ENCODE data around the gene PDE5A. TPM values are rescaled to one million over a fixed set of nuclear protein-coding genes. Genes with fewer than 3 reads are reported as not detected.

The PDE5A gene
- total RNA-seq, 1 donor from 2014 or later: 7.6 TPM

DNA sequence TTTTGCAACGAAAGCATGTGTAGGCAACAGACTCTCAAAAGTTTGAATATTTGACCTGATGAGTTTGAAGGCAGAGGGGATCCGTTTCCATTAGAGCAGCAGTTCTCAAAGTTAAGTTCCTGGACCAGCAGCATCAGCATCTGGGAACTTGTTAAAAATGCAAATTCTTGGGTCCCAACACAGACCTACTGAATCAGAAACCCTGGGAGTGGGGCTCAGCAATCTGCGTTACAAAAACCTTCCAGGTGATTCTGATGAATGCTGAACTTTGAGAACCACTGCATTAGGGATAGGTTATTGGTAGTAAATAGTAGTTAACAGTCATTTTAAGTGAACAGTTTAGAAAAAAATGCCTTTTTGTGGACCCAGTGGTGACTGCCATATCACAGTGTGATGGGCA, 98.8 kb downstream of the PDE5A start:
- intact Hi-C loops (cut with micrococcal nuclease): no loop called here
- DNase-seq (no peak), ATAC-seq (no peak)

DNA sequence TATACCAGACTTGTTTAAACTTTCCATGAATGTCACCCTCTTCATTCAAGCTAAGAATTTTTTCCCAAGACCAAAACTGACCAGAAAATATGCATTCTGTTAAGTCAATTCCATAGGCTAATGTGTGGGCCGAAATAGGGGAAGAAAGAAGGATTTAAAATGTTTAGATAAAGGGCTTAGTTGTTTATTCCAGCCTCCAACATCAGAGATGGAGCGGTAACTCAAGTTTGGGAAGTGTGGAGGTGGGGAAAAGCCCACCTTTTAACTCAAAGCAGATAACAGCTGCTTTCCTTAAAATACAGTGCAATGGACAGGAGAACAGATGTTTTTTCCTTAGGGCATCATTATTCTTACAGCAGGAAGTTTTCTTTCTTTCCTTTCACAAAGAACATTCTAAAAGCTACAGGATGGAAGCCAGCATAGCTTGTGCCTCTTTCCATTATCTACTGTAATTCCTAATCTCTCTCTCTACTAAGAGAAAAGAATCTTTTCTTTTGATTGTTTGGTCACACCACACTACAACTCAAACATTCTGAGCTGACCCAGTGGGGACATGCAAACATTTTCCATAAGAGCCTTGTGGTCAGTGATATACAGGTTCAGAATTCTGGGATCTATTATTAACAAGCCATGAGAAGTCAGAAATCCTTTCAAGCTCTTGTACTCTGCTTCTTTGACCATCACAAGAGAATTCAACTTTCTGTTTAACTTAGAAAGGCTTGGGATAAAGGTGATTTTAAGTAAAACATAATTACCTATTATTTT, 101.6 kb downstream of the PDE5A start:
- intact Hi-C loops (cut with micrococcal nuclease): no loop called here
- DNase-seq (no peak), ATAC-seq (no peak)

DNA sequence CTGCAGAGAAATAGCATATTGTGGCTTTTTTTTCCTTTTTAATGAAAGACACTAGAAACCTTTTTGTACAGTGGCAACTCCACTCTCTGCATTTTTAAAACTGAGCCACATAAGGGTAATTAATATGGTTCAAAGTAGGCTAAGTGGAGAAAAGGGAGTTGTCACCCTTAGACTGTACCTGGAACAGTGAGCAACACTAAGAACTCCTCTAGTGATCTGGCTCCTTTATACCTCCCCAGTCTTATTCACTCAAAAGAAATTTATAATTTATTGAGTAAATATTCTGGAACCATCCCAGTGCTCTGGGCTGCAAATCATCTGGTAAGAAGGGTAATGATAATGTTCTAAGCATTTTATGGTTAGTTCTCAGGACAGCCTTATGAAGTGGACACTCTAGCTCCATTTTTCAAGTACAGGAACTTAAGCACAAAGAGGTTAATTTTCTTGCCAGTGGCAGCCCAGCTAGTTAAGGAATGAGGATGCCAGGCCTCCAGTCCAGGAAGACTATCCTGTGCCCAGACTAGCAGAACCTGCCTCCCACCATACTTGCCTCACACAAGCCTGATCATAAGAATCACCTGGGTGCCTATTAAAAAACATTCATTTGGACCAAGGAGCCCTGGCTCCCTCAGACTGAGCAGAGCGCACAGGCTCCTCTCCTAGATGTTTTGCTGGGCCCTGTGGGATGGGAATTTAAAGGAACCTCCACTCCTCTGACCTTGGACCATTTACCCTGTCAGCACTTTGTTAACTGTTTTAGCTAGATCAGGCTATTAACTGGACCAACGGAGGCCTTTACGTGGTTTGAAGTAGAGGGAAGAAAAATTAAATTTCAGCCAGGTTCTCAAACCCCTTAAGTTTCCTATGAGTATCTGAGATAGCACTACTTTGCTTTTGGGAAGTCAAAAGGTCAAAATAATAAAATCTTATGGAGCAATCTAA, 102.6 kb downstream of the PDE5A start:
- intact Hi-C loops (cut with micrococcal nuclease): no loop called here
- ATAC-seq: peak; percentile 26
- no peak for DNase-seq

DNA sequence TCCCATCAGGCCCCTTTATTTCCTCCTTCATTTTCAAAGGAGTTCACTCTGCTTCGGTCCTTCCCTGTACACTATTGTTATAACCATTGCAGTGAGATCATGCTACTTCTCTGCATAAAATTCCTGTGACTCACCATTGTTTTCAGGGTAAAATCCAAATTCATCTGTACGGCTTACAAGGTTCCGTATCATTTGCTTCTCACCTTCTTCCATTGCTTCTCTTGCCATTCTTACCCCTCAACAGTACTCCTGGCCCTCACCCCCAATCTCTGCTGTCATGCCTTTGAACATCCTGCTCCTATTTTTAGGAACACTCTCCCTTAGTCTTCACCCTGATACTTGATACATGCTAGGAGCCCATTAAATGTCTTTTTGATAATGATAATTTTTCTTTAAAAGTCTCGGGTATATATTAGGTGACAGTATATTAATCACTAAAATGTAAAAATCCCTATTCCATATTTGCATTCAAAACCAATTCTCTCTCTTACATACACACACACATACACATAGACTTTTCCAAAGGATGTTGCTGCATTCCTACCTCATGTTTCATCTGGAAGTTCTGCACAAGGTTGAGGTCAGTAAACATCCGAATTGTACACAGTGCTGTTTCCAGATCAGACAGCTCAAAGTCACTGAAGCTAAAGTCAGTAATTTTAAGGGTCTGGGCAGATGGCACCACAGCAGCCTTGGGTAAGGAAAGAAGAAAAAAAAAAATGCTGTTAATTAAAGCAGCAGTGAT, 103.4 kb downstream of the PDE5A start:
- no peak for DNase-seq
- ATAC-seq: no peak
- intact Hi-C loops (cut with micrococcal nuclease): no loop called here

DNA sequence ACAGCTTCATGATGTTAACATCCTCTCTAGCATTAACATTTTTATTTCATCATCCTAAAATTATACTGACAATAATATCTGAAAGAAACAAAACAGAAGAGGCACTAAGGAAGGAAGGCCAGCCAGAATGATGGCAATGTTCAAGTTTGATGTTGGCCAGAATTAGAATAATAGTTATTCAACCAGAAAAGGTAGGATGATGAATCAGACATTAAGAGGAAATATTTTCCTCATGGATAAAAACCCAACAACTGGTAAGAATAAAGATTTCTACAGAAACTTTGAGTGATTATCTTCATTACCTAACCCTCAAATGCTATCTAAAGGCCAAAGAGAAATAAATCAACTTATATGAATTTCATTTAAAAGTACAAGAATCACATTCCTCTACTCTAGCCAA, 105.2 kb downstream of the PDE5A start:
- DNase-seq: no peak
- ATAC-seq: no peak
- intact Hi-C loops (cut with micrococcal nuclease): no loop called here

DNA sequence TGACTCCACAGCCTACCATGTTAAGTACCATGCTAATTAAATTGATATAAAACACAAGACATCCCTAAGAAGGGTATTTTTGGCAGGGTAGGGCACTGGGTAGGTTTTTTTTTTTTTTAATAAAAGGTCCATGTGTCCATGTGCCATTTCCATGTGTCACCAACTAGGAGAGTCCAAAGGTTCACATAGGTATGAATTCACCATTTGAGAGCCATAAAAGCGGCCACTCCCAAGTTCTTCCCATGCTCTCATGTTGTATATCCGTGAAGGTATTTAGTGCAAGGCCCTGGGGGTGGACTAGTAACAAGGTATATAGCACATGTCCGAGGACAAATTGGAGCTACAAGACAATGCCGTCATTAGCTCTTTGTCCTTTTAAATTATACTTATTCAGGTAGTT, 107.3 kb downstream of the PDE5A start:
- DNase-seq: no peak
- ATAC-seq: no peak
- intact Hi-C loops (cut with micrococcal nuclease): no loop called here

DNA sequence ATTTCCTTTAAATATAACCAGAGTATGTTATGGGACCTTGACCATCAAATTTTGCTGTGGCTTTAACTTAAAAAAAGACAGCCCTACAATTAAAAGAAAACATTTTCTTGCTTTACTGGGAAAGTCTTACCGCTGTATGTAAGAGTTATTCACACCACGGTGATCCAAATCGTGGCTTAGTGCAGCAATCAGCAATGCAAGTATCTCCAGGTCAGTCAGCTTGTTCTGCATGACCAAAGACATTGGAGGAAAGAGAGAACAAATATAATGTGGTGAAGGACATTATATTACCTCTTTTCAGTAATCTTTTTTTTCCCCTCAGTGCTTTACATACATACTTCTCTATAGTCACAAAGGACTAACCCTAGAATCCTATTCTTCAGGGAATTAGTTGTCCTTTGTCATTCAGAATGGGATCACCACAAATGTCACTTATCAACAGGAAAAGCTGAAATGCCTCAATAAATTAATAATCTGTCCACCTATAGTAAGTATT, 109.6 kb downstream of the PDE5A start:
- ATAC-seq (no peak), DNase-seq (no peak)
- intact Hi-C loops (cut with micrococcal nuclease): no loop called here

DNA sequence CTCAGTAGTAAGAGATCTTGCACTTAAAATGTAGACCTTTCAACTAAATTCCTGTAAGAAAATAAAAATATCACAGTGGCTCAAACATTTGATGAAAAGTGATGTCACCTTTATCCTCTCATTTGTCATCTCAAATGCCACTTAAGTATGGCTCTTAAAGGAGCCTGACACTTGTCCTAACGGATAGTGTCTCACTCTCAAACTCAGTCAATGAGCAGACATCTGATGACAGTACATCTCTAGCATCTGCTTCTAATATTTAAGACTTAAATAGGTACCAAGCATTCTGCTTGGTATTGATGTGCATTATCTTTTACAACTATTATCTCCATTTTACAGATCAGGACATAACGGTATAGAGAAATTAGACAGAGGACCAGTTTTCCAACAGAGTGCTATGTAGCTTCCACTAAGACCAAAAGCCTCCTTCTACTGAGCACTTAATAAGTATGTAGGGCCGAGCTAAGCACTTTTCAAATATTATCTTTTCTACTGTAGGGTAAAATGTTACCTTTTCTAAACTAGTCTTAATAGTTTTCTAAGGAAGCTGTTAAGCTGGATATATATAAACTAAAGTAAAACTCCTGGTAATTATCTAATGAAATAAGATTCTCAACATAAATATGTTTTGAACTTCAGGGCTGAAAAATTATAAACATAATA, 110.2 kb downstream of the PDE5A start:
- ATAC-seq (peak; percentile 39), DNase-seq (no peak)
- intact Hi-C loops (cut with micrococcal nuclease): no loop called here

DNA sequence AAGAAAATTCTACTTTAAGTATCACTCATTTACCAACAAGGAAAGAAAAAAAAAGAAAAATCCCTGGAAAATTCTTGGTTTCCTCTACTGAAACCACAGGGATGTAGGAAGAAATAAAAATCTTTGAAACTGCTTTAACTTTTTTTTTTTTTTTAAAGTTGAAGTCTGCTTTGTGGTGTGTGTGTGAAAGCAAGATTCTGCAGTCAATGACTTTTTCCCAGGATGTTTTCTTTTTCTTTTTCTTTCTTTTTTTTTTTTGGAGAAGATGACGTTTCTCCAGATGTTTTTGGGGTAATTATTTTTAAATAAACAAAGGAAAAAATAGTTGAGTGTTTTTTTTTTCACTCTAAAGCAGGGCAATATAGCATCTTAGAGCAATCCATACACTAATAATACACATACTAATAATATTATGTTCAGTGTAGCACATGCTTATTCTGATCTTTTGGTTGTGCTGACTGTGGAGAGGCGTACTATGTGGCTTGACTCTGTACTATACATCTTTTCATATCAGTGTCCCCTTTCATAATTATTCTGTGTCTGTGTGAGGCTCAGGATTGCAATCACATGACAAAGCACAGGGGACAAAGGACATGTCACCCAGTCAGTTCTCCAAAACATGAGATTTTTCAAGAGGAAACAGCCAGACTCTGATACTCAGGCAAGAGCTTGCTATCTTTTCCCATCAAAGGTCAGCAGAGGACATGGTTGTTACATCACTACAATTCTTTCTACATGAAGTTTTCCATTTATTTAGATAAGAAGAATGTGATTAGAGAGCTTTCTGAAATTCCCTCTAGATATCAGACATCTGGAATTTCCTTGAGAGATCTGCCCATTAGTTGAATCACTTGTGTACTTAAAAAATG, 111.0 kb downstream of the PDE5A start:
- intact Hi-C loops (cut with micrococcal nuclease): no loop called here
- DNase-seq (no peak), ATAC-seq (peak; percentile 83)

DNA sequence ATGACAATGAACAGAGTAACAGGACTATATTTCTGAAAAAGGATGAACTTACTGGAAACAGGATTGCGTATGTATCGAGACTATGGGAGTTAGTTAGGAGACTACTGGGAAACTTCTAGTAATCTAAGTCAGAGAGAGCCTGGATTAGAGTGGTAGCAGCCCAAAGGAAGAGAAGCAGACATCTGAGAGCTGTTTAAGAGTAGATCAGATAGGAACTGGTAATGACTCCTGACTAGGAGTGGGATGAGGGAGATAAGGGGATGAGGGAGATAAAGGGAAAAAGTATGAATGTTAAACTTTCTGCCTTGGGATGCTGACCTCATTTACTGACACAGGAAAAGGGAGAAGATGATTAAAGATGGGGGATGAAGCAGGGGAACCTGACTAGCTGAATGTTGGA, 116.2 kb downstream of the PDE5A start:
- no peak for ATAC-seq
- DNase-seq: no peak
- intact Hi-C loops (cut with micrococcal nuclease): no loop called here

DNA sequence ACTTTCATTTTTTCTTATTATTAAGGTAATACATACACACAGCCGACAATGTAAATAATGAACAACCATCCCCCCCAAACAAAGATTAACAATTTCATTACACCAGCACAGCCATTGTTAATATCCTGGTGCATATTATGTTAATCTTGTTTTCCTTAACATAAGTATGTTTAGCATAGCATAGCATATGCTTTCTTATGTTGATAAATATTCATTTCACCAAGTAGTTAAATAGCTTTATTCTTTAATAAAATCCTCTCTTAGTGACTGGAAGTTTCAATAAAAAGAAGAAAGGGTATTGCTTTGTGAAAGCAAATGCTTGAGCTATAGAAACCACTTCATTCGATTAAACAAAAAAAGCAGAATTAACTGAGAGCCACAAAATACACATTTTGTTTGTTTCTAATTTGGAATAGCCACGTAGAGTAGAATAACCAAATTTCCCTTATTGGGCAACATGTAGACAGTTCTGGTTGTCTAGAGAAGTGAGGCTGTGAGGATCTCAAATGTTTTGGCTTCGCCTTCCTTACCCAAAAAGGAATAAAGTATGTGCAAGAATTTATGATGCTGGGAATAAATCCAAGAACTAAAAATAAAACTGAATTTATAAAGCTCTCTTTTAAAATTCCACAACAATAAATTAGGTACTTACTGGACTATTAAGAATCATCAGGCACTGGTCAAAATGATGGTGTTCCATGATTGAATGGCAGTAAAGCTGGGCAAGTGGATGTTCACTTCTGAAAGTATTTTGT, 118.0 kb downstream of the PDE5A start:
- DNase-seq (no peak), ATAC-seq (no peak)
- intact Hi-C loops (cut with micrococcal nuclease): no loop called here

DNA sequence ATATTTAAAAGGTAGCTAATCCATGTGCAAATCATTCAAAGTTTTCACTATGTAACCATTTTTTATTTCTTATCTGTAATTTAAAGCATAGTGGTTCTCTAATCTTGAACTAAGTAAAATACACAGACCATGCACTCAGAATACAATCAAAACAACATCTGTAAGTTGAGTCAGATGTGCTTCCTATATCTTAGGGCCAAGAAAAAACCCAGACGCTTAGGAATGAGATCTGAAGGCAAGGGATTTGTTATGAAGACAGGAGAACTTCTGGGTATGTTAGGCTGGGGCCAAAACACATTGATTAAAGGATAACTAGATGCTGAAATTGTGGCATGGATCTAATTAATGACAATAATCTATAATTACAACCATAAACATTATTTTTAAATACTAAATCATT, 120.3 kb downstream of the PDE5A start:
- DNase-seq (no peak), ATAC-seq (no peak)
- intact Hi-C loops (cut with micrococcal nuclease): no loop called here

DNA sequence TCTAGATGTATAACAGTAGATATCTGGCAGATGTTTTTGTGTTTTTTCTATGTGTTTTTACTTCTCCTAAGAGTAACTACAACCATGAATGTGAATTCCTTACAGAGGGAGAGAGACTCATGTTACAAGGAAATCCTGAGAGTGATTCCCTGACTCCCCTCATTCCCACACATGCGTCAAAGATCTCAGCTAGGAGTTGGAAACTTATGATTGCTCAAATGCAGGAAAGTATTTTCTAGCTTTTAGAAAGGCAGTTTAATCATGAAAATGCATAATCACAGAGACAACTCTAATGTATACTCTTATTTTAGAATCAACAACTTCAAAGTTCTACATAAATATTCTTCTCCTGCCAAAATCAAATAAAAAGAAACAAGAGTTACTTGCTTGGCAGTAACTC, 121.8 kb downstream of the PDE5A start:
- intact Hi-C loops (cut with micrococcal nuclease): no loop called here
- DNase-seq (no peak), ATAC-seq (no peak)

DNA sequence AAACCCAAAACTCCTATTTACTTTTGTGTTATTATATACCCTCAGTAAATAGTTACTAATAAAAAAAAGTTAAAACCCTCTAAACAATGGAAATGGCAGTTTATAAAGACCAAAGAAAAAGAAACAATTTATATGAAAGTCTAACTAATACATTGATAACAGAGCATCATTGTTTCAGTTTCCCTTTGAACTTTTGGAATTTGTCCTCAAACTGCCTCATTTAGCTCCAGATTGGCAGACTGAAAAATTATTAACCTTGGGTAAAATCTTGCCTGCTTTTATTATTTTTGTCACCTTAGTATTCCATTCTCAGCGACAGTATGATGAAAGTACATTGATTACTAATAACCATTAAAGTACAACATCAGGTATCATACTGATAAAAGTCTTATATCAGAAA, 124.0 kb downstream of the PDE5A start:
- ATAC-seq: no peak
- DNase-seq: no peak
- intact Hi-C loops (cut with micrococcal nuclease): no loop called here

DNA sequence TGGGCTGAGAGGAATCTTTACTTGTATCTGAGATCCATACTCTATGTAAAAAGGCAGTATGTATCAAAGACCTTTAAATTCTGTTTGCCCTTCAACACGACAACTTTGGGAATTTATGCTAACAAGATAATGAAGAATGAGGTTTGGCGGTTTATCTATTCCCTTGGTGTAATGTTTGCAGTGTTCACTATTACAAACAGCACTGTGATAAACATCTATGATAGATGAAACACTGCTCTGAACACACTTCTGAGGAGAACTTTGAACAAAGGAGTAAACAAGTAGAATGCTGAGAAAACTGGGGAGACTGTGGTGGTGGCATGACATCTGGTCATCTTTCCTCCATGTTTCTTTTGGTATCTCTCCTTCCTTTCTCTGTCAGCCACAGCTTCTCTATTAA, 126.9 kb downstream of the PDE5A start:
- intact Hi-C loops (cut with micrococcal nuclease): no loop called here
- DNase-seq (no peak), ATAC-seq (no peak)

DNA sequence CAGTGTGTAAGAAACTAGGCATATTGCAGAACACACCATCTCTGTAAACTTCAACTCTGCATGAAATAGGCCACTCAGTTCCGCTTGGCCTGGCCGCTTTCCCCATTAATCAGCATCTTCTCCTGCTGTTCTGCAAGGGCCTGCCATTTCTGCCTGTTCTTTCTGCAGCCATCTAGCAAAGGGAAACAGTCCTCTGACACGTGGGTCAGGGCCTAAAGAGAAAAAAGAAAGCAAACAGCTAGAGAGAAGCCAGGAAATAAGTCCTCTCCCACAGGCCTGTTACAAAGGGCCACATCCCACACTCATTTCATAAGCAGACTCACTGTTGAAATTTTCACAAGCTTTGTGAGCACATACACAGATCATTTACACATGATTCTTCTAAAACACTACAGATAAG, 130.1 kb downstream of the PDE5A start:
- intact Hi-C loops (cut with micrococcal nuclease): loop anchor here (10.0 kb wide), 1 partner anchor 184 kb away; no protein-coding TSS in a partner anchor
- peak; percentile 30 for DNase-seq

DNA sequence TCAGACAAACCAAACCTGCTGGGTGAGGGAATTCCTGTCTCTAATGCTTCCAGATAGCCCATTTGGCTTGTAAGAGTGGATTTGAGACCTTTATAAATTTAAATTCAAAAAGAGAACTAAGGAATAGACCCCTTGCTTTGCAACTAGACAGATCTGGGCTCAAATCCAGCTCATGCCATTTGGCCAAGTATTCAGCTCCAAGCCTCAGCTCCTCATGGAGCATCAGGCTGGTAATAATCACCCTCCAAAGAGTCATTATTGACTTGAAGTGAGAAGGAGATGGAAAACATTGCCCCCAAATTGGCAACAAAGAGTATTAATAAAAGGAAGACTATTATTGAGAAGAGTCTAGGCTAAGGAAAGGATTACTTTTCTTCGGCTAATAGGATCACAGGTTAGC, 134.7 kb downstream of the PDE5A start:
- no peak for ATAC-seq
- DNase-seq: no peak
- intact Hi-C loops (cut with micrococcal nuclease): loop anchor here (10.0 kb wide), 1 partner anchor 179 kb away; no protein-coding TSS in a partner anchor

More for the DNA sequence above, 130.1 kb downstream of the PDE5A start:
- peak; percentile 84 for ATAC-seq
